ENCODE results near the gene HSD3B2. TPM values are rescaled to one million over a fixed set of nuclear protein-coding genes. Genes with fewer than 3 reads are reported as not detected.

The HSD3B2 gene
- total and polyA plus RNA-seq, 2 of the 8 experiments (the other 6 are each of a cell fraction or from before 2014, with no cell fraction given): not detected

DNA sequence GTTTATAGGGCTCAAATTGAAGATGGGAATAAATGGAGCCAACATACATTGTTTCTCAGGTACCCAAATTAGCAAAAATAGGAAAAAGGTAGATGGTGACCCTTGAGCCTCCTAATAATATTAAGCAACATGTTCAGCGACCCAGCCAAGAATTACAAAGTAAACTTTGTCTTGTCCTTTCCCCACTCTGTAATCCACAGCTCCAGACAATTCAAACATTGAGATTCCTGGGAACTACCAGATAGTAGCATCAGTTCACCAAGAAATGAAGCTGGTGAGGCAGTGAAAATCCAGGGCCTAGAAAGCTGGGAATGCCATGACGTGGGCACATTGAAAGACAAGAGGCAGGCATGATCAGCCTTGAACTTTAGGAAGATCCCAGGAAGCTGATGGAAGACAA, 34.6 kb upstream of the HSD3B2 start:
- no peak overlapping the region for H3K18ac ChIP-seq (ENCODE audit: extremely low read depth, low read length)
- H4K20me1 ChIP-seq (replicated peaks in 1 of 2; ENCODE audit: control insufficient read depth in 1 of 2, insufficient read depth in 2 of 2, low read length in 2 of 2): no peaks in the 10 kb centered on the region
- no peak overlapping the region for H3K14ac ChIP-seq (ENCODE audit: insufficient read length)
- H3K79me2 ChIP-seq (ENCODE audit: control insufficient read depth in 1 of 2, insufficient read depth in 2 of 2, low read length in 2 of 2): no peaks in the 10 kb centered on the region
- no peak overlapping the region for H4K5ac ChIP-seq (ENCODE audit: insufficient read length, low read depth, low read length)
- no peak overlapping the region for H2BK120ac ChIP-seq (replicated peaks; ENCODE audit: low read depth, low read length)
- no peaks in the 10 kb centered on the region for H3K9me3 ChIP-seq (ENCODE audit: insufficient read depth in 2 of 2, low read depth in 1 of 2, low read length in 1 of 2)
- DNase-seq (ENCODE audit: low read depth in 1 of 2, low spot score in 2 of 2): no peak
- H2BK20ac ChIP-seq (ENCODE audit: low read length): no peak overlapping the region
- no peak overlapping the region for H2AK5ac ChIP-seq (ENCODE audit: low read depth, low read length)
- POLR2A ChIA-PET (ENCODE audit: partially characterized antibody): interaction anchor here (0.8 kb wide), 1 partner anchor 39 kb away, joined by 3 read pairs; no protein-coding TSS in a partner anchor
- H3K4me2 ChIP-seq (ENCODE audit: insufficient read depth in 1 of 2, low read depth in 2 of 2, low read length in 2 of 2): no peak overlapping the region
- no peaks in the 10 kb centered on the region for H3K23me2 ChIP-seq (ENCODE audit: low read depth, low read length)
- FAIRE-seq: no peak
- H2AFZ ChIP-seq (ENCODE audit: low read length): no peak overlapping the region
- H3K56ac ChIP-seq (replicated peaks; ENCODE audit: insufficient read length, low read depth, low read length): no peak overlapping the region
- H3K27me3 ChIP-seq (replicated peaks in 1 of 4; ENCODE audit: control insufficient read depth in 3 of 4, extremely low read depth in 1 of 4, insufficient read depth in 3 of 4, low read length in 3 of 4): no peaks in the 10 kb centered on the region
- 84% methylated on average over 2 of the region's 2 CpGs; no CpG with 5 or more reads in 1 of the 2 experiments for WGBS, 2 experiments (ENCODE audit: extremely low coverage in 1 of 2, insufficient coverage in 1 of 2, insufficient read length in 1 of 2, insufficient replicate concordance in 2 of 2, low coverage in 1 of 2, low lambda C conversion rate in 2 of 2, missing lambda C conversion rate in 1 of 2)
- H3K4ac ChIP-seq (replicated peaks; ENCODE audit: insufficient read length, low read depth, low read length): no peak overlapping the region
- no peak overlapping the region for H3K27ac ChIP-seq (ENCODE audit: low read depth, low read length)
- H2BK12ac ChIP-seq (ENCODE audit: low read depth, low read length): no peak overlapping the region
- H3K36me3 ChIP-seq (ENCODE audit: control insufficient read depth in 2 of 4, insufficient read depth in 4 of 4, low read length in 3 of 4): no peaks in the 10 kb centered on the region
- H4K8ac ChIP-seq (ENCODE audit: extremely low read depth, insufficient read depth, low read length): no peak overlapping the region
- H3K9ac ChIP-seq (replicated peaks in 1 of 4; ENCODE audit: extremely low read depth in 1 of 4, low read depth in 3 of 4, low read length in 3 of 4): no peak overlapping the region
- no peak overlapping the region for H3K23ac ChIP-seq (ENCODE audit: insufficient read length)
- CTCF ChIA-PET (ENCODE audit: partially characterized antibody): interaction anchor here (0.8 to 2.0 kb wide), 4 partner anchors 12 to 105 kb away, joined by 3 to 6 read pairs (median 4); no protein-coding TSS in a partner anchor
- no peak overlapping the region for H2BK15ac ChIP-seq (ENCODE audit: low read length)
- H3K4me1 ChIP-seq (replicated peaks in 1 of 4; ENCODE audit: control insufficient read depth in 3 of 4, insufficient read depth in 4 of 4, low read length in 3 of 4): no peaks in the 10 kb centered on the region
- TF ChIP-seq TEAD4 (IDR thresholded peaks at IDR 0.05; ENCODE audit: low read depth, low read length) (no peak), EP300 (IDR thresholded peaks at IDR 0.05; ENCODE audit: borderline replicate concordance in 1 of 2, low read depth in 2 of 2, low read length in 2 of 2) (no peak), CBX8 (IDR thresholded peaks at IDR 0.05; ENCODE audit: borderline replicate concordance, low read depth, low read length) (no peak), MAFK (IDR thresholded peaks at IDR 0.05; ENCODE audit: low read depth, low read length) (no peak), POLR2AphosphoS5 (IDR thresholded peaks at IDR 0.05; ENCODE audit: low read depth, low read length) (no peak), BACH1 (IDR thresholded peaks at IDR 0.05; ENCODE audit: low read length) (no peak), SP2 (IDR thresholded peaks at IDR 0.05; ENCODE audit: low read length) (no peak), ASH2L (IDR thresholded peaks at IDR 0.05; ENCODE audit: low read length) (no peak), POU5F1 (IDR thresholded peaks at IDR 0.05; ENCODE audit: low read depth, low read length) (no peak), CTBP2 (IDR thresholded peaks at IDR 0.05; ENCODE audit: borderline replicate concordance, insufficient read depth, insufficient read length, low read length) (no peak), ZNF274 (IDR thresholded peaks at IDR 0.05; ENCODE audit: borderline replicate concordance, extremely low read depth, low read length) (no peak), RBBP5 (IDR thresholded peaks at IDR 0.05; ENCODE audit: borderline replicate concordance, low read depth, low read length) (no peak)
- TF ChIP-seq, protein P1, sequence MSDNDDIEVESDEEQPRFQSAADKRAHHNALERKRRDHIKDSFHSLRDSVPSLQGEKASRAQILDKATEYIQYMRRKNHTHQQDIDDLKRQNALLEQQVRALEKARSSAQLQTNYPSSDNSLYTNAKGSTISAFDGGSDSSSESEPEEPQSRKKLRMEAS (IDR thresholded peaks at IDR 0.05): no peak
- no peak overlapping the region for H3K4me3 ChIP-seq (ENCODE audit: extremely low read depth in 1 of 4, insufficient read depth in 2 of 4, low read depth in 3 of 4, low read length in 4 of 4)
- H3K79me1 ChIP-seq (ENCODE audit: low read depth, low read length): no peaks in the 10 kb centered on the region
- no peak overlapping the region for H2BK5ac ChIP-seq (ENCODE audit: low read depth, low read length)
- H4K91ac ChIP-seq (replicated peaks; ENCODE audit: insufficient read length, low read length): no peak overlapping the region

All from H1 (cell line).